ENCODE measurements around the gene MLLT3.

Gene MLLT3

GRCh38 chr9:20529837-20530236 is 92.5 kb downstream of the MLLT3 start:
- FAIRE-seq (no peak), DNase-seq (ENCODE audit: insufficient read length) (no peak)
- TF ChIP-seq POLR2A (IDR thresholded peaks at IDR 0.05; ENCODE audit: low read depth, low read length) (no peak), POLR2AphosphoS5 (IDR thresholded peaks at IDR 0.05; ENCODE audit: low read depth, low read length) (no peak), TAF1 (IDR thresholded peaks at IDR 0.05; ENCODE audit: borderline replicate concordance, low read depth, low read length) (no peak)

DNA sequence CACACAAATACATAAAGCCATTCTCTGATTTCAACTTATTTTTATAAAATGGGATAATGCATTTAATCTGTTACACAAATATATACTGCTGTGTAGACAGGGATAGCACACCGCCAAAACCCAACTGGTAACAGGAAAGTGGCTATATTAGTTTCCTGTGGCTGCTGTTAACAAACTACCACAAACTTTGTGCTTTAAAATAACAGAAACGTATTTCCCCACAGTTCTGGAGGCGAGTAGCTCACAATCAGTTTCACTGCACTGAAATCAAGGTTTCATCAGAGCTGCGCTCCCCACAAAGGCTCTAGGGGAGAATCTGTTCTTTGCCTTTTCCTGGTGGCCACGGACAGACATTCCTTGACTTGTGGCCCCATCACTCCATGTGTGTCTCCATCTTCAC is 94.0 kb downstream of the MLLT3 start:
- DNase-seq (ENCODE audit: insufficient read length): no peak
- no peak for TF ChIP-seq TAF1 (IDR thresholded peaks at IDR 0.05; ENCODE audit: borderline replicate concordance, low read depth, low read length)
- no peak for TF ChIP-seq POLR2AphosphoS5 (IDR thresholded peaks at IDR 0.05; ENCODE audit: low read depth, low read length)
- no peak for TF ChIP-seq POLR2A (IDR thresholded peaks at IDR 0.05; ENCODE audit: low read depth, low read length)
- FAIRE-seq: no peak

DNA sequence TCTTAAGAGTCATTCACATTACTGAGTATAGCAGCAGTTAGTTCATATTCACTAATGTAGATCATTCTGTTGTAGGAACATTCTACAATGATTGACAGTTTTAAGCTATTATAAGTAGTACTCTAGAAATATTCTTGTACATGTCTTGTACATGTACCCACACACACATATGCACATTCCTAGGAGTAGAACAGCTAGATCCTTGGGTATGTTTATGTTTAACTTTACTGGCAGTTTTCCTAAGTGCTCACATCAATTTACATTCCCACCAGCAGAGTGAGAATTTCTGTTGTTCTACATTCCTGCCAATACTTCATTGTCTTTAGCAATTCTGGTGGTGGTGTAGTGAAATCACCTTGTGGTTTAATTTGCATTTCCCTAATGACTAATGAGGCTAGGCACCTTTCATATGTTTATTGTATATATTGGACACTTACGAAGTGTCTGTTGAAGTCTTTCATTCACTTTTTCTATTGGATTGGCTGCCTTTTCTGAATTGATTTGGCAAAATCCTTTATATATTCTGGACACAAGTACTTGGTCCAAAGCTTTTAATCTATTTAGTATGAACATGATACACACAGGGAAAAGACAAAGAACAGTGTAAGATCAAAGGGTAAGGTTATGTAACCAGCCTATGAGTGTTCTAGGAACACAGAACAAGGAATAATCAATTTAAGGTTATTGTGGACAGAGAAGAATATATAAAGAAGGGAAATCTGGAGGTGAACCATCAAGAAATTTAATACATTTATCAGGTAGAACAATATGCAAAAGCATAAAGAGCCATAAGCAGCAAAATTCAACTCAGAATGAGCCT is 95.6 kb downstream of the MLLT3 start:
- peak; percentile 51 for FAIRE-seq
- no peak for DNase-seq (ENCODE audit: insufficient read length)
- TF ChIP-seq POLR2A (IDR thresholded peaks at IDR 0.05; ENCODE audit: low read depth, low read length) (no peak), POLR2AphosphoS5 (IDR thresholded peaks at IDR 0.05; ENCODE audit: low read depth, low read length) (no peak), TAF1 (IDR thresholded peaks at IDR 0.05; ENCODE audit: borderline replicate concordance, low read depth, low read length) (no peak)

- peak; percentile 48 for FAIRE-seq
- DNase-seq (ENCODE audit: insufficient read length): no peak
- TF ChIP-seq TAF1 (IDR thresholded peaks at IDR 0.05; ENCODE audit: borderline replicate concordance, low read depth, low read length): no peak
- no peak for TF ChIP-seq POLR2AphosphoS5 (IDR thresholded peaks at IDR 0.05; ENCODE audit: low read depth, low read length)
- TF ChIP-seq POLR2A (IDR thresholded peaks at IDR 0.05; ENCODE audit: low read depth, low read length): no peak
Observed at GRCh38 chr9:20524776-20525175, 97.5 kb downstream of the MLLT3 start.

- no peak for TF ChIP-seq TAF1 (IDR thresholded peaks at IDR 0.05; ENCODE audit: borderline replicate concordance, low read depth, low read length)
- FAIRE-seq: no peak
- no peak for DNase-seq (ENCODE audit: insufficient read length)
Observed at GRCh38 chr9:20518737-20519136, 103.6 kb downstream of the MLLT3 start.

- FAIRE-seq: no peak
Observed at GRCh38 chr9:20513126-20513913, 109.0 kb downstream of the MLLT3 start.

DNA sequence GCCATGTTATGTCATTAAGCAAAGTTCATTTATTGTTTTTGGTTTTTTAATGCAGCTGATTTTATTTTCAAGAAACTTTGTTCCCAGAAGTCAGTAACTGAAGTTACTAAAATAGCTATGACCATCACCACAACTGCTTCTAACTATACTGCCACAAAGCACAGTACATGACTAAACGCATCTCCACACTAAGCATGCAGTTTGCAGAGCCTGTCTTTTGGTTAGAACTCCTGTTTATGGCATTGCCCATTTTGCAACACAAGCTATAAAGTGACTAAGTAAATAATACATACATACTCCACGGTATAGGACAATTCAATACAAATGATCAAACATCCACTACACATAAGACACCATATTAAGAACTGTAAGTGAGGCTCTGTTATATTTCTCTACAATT is 109.7 kb downstream of the MLLT3 start:
- DNase-seq (ENCODE audit: insufficient read length) (no peak), FAIRE-seq (peak; percentile 80)
- TF ChIP-seq TAF1 (IDR thresholded peaks at IDR 0.05; ENCODE audit: borderline replicate concordance, low read depth, low read length) (no peak), POLR2AphosphoS5 (IDR thresholded peaks at IDR 0.05; ENCODE audit: low read depth, low read length) (no peak), POLR2A (IDR thresholded peaks at IDR 0.05; ENCODE audit: low read depth, low read length) (no peak)

More at GRCh38 chr9:20513126-20513913, 109.0 kb downstream of the MLLT3 start:
- no peak for DNase-seq (ENCODE audit: insufficient read length)
- TF ChIP-seq TAF1 (IDR thresholded peaks at IDR 0.05; ENCODE audit: borderline replicate concordance, low read depth, low read length) (no peak), POLR2A (IDR thresholded peaks at IDR 0.05; ENCODE audit: low read depth, low read length) (no peak), POLR2AphosphoS5 (IDR thresholded peaks at IDR 0.05; ENCODE audit: low read depth, low read length) (no peak)

GRCh38 chr9:20512106-20512505 is 110.2 kb downstream of the MLLT3 start:
- no peak for TF ChIP-seq POLR2A (IDR thresholded peaks at IDR 0.05; ENCODE audit: low read depth, low read length)
- TF ChIP-seq TAF1 (IDR thresholded peaks at IDR 0.05; ENCODE audit: borderline replicate concordance, low read depth, low read length): no peak
- TF ChIP-seq POLR2AphosphoS5 (IDR thresholded peaks at IDR 0.05; ENCODE audit: low read depth, low read length): no peak
- DNase-seq (ENCODE audit: insufficient read length) (no peak), FAIRE-seq (no peak)

DNA sequence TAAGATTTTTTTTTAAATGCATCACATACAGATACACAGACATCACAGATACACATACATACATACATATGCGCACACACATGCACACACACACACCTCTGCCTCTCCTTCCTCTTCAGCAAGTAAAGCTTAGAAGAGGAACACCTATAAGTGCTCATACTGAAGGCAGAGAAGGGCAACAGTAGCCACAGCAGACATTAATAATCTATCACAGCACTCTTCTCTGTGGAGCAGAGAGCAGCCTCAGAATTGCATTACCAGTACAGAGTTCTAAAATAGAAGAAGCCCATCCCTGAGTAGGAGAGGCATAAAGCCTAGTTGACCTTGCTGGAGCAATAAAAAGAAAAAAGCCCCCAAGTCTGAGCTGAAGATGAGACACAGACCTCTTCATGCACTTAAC is 110.6 kb downstream of the MLLT3 start:
- FAIRE-seq: peak; percentile 5
- no peak for TF ChIP-seq POLR2AphosphoS5 (IDR thresholded peaks at IDR 0.05; ENCODE audit: low read depth, low read length)
- no peak for TF ChIP-seq TAF1 (IDR thresholded peaks at IDR 0.05; ENCODE audit: borderline replicate concordance, low read depth, low read length)
- TF ChIP-seq POLR2A (IDR thresholded peaks at IDR 0.05; ENCODE audit: low read depth, low read length): no peak
- DNase-seq (ENCODE audit: insufficient read length): no peak

DNA sequence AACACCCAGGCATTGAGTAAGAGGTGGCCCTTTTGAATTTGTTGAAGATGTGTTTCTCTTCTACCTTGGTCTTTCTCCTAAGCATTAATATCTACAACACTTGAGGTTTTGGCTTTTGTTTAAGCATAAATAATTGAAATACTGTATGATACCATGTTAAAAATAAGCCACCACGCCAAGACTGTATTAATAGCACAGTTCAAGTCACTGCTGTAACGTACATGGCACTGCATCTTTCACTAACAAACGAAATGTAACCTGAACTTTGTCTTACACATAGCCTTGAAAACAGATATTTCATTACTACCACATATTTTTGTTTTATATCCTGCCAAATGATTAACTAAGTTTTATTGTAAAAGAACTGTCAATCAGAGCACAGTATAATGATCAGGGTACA is 112.8 kb downstream of the MLLT3 start:
- FAIRE-seq (no peak), DNase-seq (ENCODE audit: insufficient read length) (no peak)
- TF ChIP-seq TAF1 (IDR thresholded peaks at IDR 0.05; ENCODE audit: borderline replicate concordance, low read depth, low read length) (no peak), POLR2AphosphoS5 (IDR thresholded peaks at IDR 0.05; ENCODE audit: low read depth, low read length) (no peak), POLR2A (IDR thresholded peaks at IDR 0.05; ENCODE audit: low read depth, low read length) (no peak)

- DNase-seq (ENCODE audit: insufficient read length): peak; percentile 13
- peak; percentile 71 for FAIRE-seq
- TF ChIP-seq POLR2A (IDR thresholded peaks at IDR 0.05; ENCODE audit: low read depth, low read length): no peak
- no peak for TF ChIP-seq TAF1 (IDR thresholded peaks at IDR 0.05; ENCODE audit: borderline replicate concordance, low read depth, low read length)
- TF ChIP-seq POLR2AphosphoS5 (IDR thresholded peaks at IDR 0.05; ENCODE audit: low read depth, low read length): no peak
Observed at GRCh38 chr9:20508242-20508641, 114.1 kb downstream of the MLLT3 start.

GRCh38 chr9:20507431-20507830 is 114.9 kb downstream of the MLLT3 start:
- DNase-seq (ENCODE audit: insufficient read length) (no peak), FAIRE-seq (no peak)

More at GRCh38 chr9:20507431-20507830, 114.9 kb downstream of the MLLT3 start:
- TF ChIP-seq TAF1 (IDR thresholded peaks at IDR 0.05; ENCODE audit: borderline replicate concordance, low read depth, low read length): no peak
- no peak for TF ChIP-seq POLR2AphosphoS5 (IDR thresholded peaks at IDR 0.05; ENCODE audit: low read depth, low read length)

Measured in GM12892 (cell line).